WERI-Rb-1 (cell line): ENCODE measurements around the gene GDF11.
A peak's percentile ranks its signal among the peaks of the same experiment; 100 is the strongest.

ENCODE experiments used
- DNase-seq: peaks from one replicate; pipeline ENCODE4 v3.0.0-alpha.2; 2020
- H3K27ac ChIP-seq: fragments of 250-450 bp; sonication (Bioruptor Pico); 2 replicates; pipeline ENCODE4 v1.5.1; 2020; ENCODE audit warnings: mild to moderate bottlenecking, moderate library complexity
- H3K27me3 ChIP-seq: fragments of 250-450 bp; sonication (Bioruptor Pico); 2 replicates; pipeline ENCODE4 v1.5.1; 2021; ENCODE audit warnings: mild to moderate bottlenecking, low read depth, moderate library complexity; ENCODE audit not compliant: insufficient read depth, severe bottlenecking
- H3K36me3 ChIP-seq: fragments of 250-450 bp; sonication (Bioruptor Pico); 2 replicates; pipeline ENCODE4 v1.5.1; 2020; ENCODE audit warnings: mild to moderate bottlenecking, moderate library complexity
- H3K4me3 ChIP-seq: 2 replicates; pipeline ENCODE4 v1.5.1; 2011; ENCODE audit warnings: low read depth, mild to moderate bottlenecking, control low read depth, low read length
- H3K9me3 ChIP-seq: fragments of 250-450 bp; sonication (Bioruptor Pico); 2 replicates; pipeline ENCODE4 v1.5.1; 2021; ENCODE audit warnings: mild to moderate bottlenecking, moderate library complexity; ENCODE audit not compliant: severe bottlenecking
- TF ChIP-seq, protein P1 (sequence below): IDR thresholded peaks from 2 replicates; pipeline ENCODE4 v1.5.1; 2011; ENCODE audit warnings: low read depth, mild to moderate bottlenecking, control low read depth, inconsistent platforms, low read length

The GDF11 gene

DNA sequence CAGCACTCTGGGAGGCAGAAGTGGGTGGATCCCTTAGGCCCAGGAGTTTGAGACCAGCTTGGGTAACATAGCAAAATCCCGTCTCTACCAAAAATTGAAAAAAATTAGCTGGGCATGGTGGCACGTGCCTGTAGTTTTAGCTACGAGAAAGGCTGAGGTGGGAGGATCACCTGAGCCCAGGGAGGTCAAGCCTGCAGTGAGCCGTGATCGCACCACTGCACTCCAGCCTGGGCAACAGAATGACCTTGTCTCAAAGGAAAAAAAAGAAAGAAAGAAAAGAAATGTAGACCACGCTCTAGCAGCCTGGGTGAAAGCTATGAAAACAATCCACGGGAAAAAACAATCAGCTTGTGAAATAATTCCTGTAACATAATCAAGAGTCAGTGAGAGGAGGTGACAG is 45.6 kb downstream of the GDF11 start:
- peaks cover 88% of the 10 kb centered on the region for H3K36me3 ChIP-seq
- H3K27me3 ChIP-seq, result no peaks in the 10 kb centered on the region
- no peaks in the 10 kb centered on the region for H3K9me3 ChIP-seq
- no peak for DNase-seq
- no peak overlapping the region for H3K4me3 ChIP-seq
- TF ChIP-seq, protein P1, sequence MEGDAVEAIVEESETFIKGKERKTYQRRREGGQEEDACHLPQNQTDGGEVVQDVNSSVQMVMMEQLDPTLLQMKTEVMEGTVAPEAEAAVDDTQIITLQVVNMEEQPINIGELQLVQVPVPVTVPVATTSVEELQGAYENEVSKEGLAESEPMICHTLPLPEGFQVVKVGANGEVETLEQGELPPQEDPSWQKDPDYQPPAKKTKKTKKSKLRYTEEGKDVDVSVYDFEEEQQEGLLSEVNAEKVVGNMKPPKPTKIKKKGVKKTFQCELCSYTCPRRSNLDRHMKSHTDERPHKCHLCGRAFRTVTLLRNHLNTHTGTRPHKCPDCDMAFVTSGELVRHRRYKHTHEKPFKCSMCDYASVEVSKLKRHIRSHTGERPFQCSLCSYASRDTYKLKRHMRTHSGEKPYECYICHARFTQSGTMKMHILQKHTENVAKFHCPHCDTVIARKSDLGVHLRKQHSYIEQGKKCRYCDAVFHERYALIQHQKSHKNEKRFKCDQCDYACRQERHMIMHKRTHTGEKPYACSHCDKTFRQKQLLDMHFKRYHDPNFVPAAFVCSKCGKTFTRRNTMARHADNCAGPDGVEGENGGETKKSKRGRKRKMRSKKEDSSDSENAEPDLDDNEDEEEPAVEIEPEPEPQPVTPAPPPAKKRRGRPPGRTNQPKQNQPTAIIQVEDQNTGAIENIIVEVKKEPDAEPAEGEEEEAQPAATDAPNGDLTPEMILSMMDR, result no peak
- no peak overlapping the region for H3K27ac ChIP-seq

DNA sequence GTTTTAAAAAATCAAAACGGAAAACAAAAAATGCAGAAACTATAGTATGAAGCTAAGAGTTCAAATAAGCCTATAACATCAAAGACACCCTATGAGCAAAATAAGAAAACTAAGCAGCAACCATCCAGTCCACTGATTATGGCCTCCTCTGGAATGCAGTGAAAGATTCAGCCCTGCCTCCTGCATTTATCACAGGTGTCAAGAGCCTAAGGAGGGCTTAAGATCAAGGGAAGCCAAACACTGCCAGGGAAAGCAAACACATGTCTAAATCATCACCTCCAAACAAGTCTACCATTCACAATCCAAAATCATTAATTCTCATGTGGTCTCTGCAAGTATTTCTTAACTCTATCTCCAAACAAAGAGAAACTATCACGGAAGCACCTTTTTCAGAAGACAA is 46.2 kb downstream of the GDF11 start:
- Histone ChIP-seq H3K27me3 (no peaks in the 10 kb centered on the region), H3K4me3 (no peak overlapping the region), H3K36me3 (peaks cover 88% of the 10 kb centered on the region), H3K9me3 (no peaks in the 10 kb centered on the region), H3K27ac (no peak overlapping the region)
- no peak for DNase-seq
- TF ChIP-seq, protein P1, result no peak

DNA sequence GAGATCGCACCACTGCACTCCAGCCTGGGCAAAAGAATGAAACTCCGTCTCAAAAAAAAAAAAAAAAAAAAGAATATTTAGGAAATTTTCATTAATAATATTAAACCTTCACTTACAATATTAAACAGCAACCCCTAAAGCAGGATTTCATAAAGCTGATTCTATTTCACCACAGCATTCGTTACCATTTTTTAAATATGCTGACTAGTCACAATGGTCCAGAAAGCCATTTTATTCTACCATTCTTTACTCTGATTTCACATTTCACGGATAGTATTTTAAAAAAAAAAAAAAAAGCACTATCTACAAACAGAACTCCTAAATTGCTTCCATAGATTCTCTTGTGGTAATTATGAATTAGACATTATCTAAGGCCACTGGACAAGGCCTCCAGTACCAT is 47.0 kb downstream of the GDF11 start:
- Histone ChIP-seq H3K9me3 (no peaks in the 10 kb centered on the region), H3K27me3 (no peaks in the 10 kb centered on the region), H3K36me3 (peaks cover 87% of the 10 kb centered on the region), H3K4me3 (no peak overlapping the region), H3K27ac (no peak overlapping the region)
- TF ChIP-seq, protein P1, result no peak
- no peak for DNase-seq

DNA sequence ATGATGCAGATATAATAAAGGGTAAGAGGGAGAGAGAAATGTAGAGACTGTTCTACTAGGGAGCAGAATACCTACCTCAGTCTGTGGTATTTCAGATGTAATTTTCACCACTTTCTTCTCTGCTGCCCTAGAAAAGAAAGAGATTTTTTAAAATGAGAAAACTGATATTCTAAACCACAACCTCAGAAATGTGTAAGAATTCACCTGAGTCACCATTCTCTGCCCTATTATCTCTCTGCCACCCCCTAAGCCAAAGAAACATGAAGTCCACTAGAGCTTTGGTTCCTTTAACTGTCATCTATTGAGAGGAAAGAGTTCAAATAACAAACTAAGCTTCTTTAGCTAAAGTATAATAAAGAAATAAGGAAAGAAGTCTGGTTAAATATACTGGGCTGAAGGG is 53.0 kb downstream of the GDF11 start:
- no peak for DNase-seq
- Histone ChIP-seq H3K36me3 (peaks cover 83% of the 10 kb centered on the region), H3K4me3 (no peak overlapping the region), H3K9me3 (no peaks in the 10 kb centered on the region), H3K27ac (no peak overlapping the region), H3K27me3 (no peaks in the 10 kb centered on the region)
- TF ChIP-seq, protein P1, result no peak

DNA sequence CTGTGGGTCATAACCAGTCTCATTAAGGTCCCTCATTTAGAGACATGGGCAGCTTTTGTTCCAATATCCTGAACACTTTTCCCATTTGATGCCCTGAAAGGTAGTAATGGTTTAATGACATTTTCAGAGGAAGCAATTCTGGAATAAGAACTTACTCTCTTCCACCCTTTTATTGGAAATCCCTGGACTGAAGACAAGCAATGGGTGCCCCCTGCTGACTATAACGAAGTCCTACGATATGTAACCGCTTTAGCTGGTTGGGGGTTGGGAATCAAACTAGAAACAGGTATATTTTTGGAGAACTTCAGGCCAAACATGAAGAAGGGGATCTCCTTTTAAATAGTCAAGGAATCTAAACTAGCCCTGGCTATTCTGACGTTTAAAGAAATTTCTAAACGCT is 54.1 kb downstream of the GDF11 start:
- H3K27me3 ChIP-seq, result no peaks in the 10 kb centered on the region
- no peak overlapping the region for H3K27ac ChIP-seq
- TF ChIP-seq, protein P1, result peak; percentile 51
- peaks cover 83% of the 10 kb centered on the region for H3K36me3 ChIP-seq
- H3K4me3 ChIP-seq, result no peak overlapping the region
- peak; percentile 37 for DNase-seq
- H3K9me3 ChIP-seq, result no peaks in the 10 kb centered on the region

DNA sequence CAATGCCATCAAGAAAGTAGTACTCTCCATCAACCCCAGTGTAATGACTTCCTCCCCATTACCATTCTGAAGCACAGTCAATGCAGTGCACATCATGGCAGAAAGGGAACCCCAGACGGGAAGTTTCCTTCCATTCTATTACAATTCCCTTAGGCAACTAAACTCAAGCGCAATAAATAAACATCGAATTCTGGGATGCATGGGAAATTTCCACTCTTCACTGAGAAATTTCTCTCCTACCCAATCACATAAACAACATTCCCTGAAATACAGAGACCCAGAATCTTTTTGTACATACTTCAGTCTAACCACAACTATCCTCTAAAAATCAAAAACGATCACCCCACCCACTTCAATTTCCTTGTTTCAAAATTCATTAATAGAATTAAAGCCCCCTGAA is 54.6 kb downstream of the GDF11 start:
- TF ChIP-seq, protein P1, result no peak
- DNase-seq, result no peak
- Histone ChIP-seq H3K9me3 (no peaks in the 10 kb centered on the region), H3K27me3 (no peaks in the 10 kb centered on the region), H3K36me3 (peaks cover 83% of the 10 kb centered on the region), H3K27ac (no peak overlapping the region), H3K4me3 (no peak overlapping the region)
